GM18858 (cell line): ENCODE measurements around the gene ZFHX3.

ENCODE experiments used
- ATAC-seq: cut with Tn5 transposase; IDR thresholded peaks from one replicate; pipeline ENCODE4 v1.9.1; 2021; ENCODE audit not compliant: unreplicated experiment

ZFHX3 gene

GRCh38 chr16:72886346-72886974, 161.5 kb downstream of the ZFHX3 start:
- ATAC-seq: no peak

GRCh38 chr16:72884573-72884972, 163.4 kb downstream of the ZFHX3 start:
- no peak for ATAC-seq

- ATAC-seq: no peak
Measured at GRCh38 chr16:72884037-72884436, 163.9 kb downstream of the ZFHX3 start.

GRCh38 chr16:72879846-72880245, 168.1 kb downstream of the ZFHX3 start:
- no peak for ATAC-seq

GRCh38 chr16:72878301-72879269, 169.3 kb downstream of the ZFHX3 start:
- no peak for ATAC-seq

GRCh38 chr16:72877374-72878028, 170.4 kb downstream of the ZFHX3 start:
- ATAC-seq: no peak

GRCh38 chr16:72876981-72877373, 171.0 kb downstream of the ZFHX3 start:
- ATAC-seq: no peak

- no peak for ATAC-seq
Measured at GRCh38 chr16:72876221-72876620, 171.7 kb downstream of the ZFHX3 start.

GRCh38 chr16:72875291-72876031, 172.5 kb downstream of the ZFHX3 start:
- ATAC-seq: no peak

- ATAC-seq: no peak
Measured at GRCh38 chr16:72873853-72874252, 174.1 kb downstream of the ZFHX3 start.

GRCh38 chr16:72873044-72873443, 174.9 kb downstream of the ZFHX3 start:
- ATAC-seq: no peak

- ATAC-seq: no peak
Measured at GRCh38 chr16:72865835-72866234, 182.1 kb downstream of the ZFHX3 start.

- no peak for ATAC-seq
Measured at GRCh38 chr16:72865258-72865657, 182.7 kb downstream of the ZFHX3 start.

- no peak for ATAC-seq
Measured at GRCh38 chr16:72864130-72864833, 183.6 kb downstream of the ZFHX3 start.

- ATAC-seq: no peak
Measured at GRCh38 chr16:72862090-72862489, 185.8 kb downstream of the ZFHX3 start.

- ATAC-seq: no peak
Measured at GRCh38 chr16:72860726-72861562, 187.0 kb downstream of the ZFHX3 start.

GRCh38 chr16:72859581-72859980, 188.3 kb downstream of the ZFHX3 start:
- no peak for ATAC-seq

- ATAC-seq: no peak
Measured at GRCh38 chr16:72858665-72859493, 189.0 kb downstream of the ZFHX3 start.
